Activated T-helper 17 cell treated with anti-CD3 and anti-CD28 coated beads, Interleukin-2, amount 50 U/mL, for 72 hours (primary cell): Measurements from ENCODE around the gene USP46. TPM values are rescaled to one million over a fixed set of nuclear protein-coding genes. Genes with fewer than 3 reads are reported as not detected.

Source experiments
- ATAC-seq: fragments of 150-1000 bp; cut with Tn5 transposase; replicated peaks from 2 replicates; pipeline ENCODE4 v1.10.0; 2021; ENCODE audit warnings: mild to moderate bottlenecking, moderate library complexity
- H3K27ac Mint-ChIP-seq: one replicate; pipeline ENCODE4 v1.8.0; 2022; ENCODE audit warnings: mixed read lengths
- H3K27me3 Mint-ChIP-seq: one replicate; pipeline ENCODE4 v1.8.0; 2022; ENCODE audit warnings: mixed read lengths
- H3K36me3 Mint-ChIP-seq: one replicate; pipeline ENCODE4 v1.8.0; 2022; ENCODE audit warnings: low read depth, mild to moderate bottlenecking, mixed read lengths
- H3K4me1 Mint-ChIP-seq: one replicate; pipeline ENCODE4 v1.8.0; 2022; ENCODE audit warnings: mixed read lengths
- H3K4me3 Mint-ChIP-seq: one replicate; pipeline ENCODE4 v1.8.0; 2022; ENCODE audit warnings: mild to moderate bottlenecking, mixed read lengths
- H3K9me3 Mint-ChIP-seq: one replicate; pipeline ENCODE4 v1.8.0; 2022; ENCODE audit warnings: mixed read lengths
- total RNA-seq, 2 donors: library from RNA; stranded (reverse); gene quantifications; one replicate each; pipeline ENCODE4 v1.2.3, GENCODE V29; 2022

The USP46 gene
- total RNA-seq, 2 donors from 2014 or later, result 8.6 to 10.1 TPM

DNA sequence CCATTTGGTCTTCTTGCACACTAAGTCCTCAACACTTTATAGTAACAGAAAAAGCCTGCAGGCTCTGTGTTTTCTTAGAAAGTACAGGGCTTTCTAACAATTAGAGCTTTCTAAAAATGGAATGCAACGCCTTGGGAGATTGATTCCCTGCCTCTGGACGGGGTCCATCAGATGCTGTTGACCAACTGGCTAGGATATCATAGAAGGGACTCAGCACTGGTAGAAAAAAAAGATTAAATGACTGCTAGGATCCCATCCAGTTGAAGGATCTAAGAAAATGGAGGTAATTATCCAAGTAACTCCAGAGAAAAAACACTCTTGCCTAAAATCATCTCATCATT, 39.5 kb downstream of the USP46 start:
- no peaks in the 10 kb centered on the region for H3K9me3 Mint-ChIP-seq
- peaks cover 30% of the 10 kb centered on the region for H3K4me1 Mint-ChIP-seq
- H3K4me3 Mint-ChIP-seq, result no peak overlapping the region
- no peak for ATAC-seq
- H3K27ac Mint-ChIP-seq, result peak overlapping the region; percentile 24
- H3K36me3 Mint-ChIP-seq, result peaks cover 33% of the 10 kb centered on the region
- H3K27me3 Mint-ChIP-seq, result no peaks in the 10 kb centered on the region

DNA sequence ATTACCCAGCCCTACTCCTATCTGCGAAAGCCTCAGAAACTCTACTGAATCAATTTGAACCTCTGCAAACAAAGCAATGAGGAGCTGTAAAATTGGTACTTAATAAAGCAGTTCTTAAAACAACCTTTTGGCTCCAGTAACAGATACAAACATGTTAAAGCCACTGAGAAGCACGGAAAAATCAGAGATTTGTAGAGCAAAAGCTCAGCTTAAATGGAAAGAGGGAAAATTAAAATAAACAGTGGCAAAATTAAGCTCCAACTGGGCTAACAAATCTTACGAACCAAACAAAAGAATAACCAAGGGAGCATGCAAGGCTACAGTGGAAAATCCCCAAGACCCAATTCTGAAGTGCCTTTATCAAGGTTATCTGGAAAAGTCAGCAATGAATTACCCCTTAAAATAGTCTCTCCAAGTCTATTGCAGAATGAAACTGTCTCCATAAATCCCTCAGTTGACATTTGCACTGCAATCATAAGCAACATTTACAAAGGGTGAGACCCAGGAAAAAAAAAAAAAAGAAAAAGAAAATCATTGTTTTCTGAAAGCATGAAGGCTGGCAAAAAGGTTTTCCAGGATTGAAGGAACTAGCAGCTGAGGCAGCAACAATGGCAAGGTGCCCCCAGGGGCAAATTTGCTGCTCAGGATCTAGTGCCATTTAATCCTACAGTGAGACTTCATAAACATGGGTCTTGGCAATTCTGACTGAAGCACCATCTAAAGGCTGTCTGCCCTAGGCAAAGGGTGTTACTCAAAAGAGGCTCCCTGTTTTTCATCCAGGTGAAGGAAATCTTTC, 40.1 kb downstream of the USP46 start:
- peaks cover 31% of the 10 kb centered on the region for H3K4me1 Mint-ChIP-seq
- no peak overlapping the region for H3K4me3 Mint-ChIP-seq
- no peaks in the 10 kb centered on the region for H3K9me3 Mint-ChIP-seq
- no peaks in the 10 kb centered on the region for H3K27me3 Mint-ChIP-seq
- H3K27ac Mint-ChIP-seq, result no peak overlapping the region
- peaks cover 31% of the 10 kb centered on the region for H3K36me3 Mint-ChIP-seq
- no peak for ATAC-seq

DNA sequence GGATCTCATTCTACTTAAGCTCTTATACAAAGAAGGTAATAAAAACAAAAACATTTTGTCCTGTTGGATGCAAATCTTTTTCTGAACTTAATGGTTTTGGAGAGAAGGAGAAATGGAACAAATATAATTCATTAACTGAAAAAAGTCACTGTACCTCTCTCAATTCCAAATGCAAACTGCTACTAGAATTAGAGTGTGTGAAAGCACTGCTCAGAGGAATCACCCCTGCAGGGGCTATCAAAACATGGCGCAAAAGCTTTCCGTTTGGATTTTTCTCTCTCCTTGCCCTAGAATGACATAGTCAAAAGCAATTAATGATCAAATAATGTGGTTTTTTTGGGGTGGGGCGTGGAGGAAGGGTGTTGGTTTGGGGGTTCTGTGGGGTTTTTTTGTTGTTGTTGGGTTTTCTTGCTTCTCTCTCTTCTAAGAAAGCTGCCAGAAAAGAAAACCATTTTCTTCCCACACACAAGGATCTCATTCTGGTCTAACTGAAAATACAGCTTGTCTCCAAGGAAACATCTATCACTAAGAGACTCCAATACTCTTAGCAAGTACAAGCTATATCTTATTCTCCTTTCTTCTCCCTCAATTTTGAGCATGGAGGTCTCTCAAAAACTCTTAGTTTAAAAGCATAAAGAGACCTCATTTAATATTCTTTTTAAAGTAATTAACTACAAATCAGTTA, 41.6 kb downstream of the USP46 start:
- H3K4me3 Mint-ChIP-seq, result peak overlapping the region; percentile 49
- no peaks in the 10 kb centered on the region for H3K27me3 Mint-ChIP-seq
- ATAC-seq, result peak; percentile 86
- H3K27ac Mint-ChIP-seq, result peak overlapping the region; percentile 82
- H3K4me1 Mint-ChIP-seq, result peaks cover 35% of the 10 kb centered on the region
- H3K9me3 Mint-ChIP-seq, result no peaks in the 10 kb centered on the region
- peaks cover 20% of the 10 kb centered on the region for H3K36me3 Mint-ChIP-seq

DNA sequence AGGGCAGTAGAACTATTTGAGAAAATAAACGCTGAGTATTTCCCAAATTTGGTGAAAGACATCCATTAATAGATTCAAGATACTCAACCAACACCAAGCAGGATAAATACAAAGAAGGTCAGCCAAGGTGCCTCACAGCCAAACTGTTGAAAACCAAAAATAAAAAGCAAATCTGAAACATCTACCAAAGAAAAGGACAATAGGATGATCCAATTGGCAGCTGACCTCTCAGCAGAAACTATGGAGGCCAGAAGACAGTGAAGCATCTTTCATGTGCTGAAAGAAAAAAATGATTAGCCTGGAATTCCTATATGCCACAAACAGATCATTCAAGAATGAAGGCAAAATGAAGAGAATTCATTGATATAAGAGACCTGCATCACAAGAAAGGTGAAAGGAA, 44.9 kb downstream of the USP46 start:
- Mint-ChIP-seq H3K36me3 (peaks cover 35% of the 10 kb centered on the region), H3K4me3 (no peak overlapping the region), H3K4me1 (peaks cover 30% of the 10 kb centered on the region), H3K27me3 (no peaks in the 10 kb centered on the region), H3K9me3 (no peaks in the 10 kb centered on the region), H3K27ac (no peak overlapping the region)
- ATAC-seq, result no peak

DNA sequence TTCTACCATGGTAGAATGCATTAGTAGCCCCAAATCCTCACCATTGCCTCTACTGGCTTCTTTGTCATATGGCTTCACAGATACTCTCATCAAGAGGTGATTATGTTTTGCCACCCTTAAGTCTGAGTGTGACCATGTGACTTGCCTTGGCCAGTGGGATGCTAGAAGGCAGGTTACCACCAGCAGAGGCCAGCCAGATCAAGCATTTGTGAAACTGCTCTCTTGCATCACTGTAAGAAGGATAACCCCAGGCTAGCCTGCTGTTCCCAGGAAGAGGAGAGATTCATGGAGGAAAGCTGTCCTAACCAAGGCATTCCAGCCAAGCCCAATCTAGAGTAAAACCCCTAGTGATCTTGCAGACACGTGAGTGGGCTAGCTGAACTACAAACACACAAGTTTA, 46.8 kb downstream of the USP46 start:
- peaks cover 53% of the 10 kb centered on the region for H3K36me3 Mint-ChIP-seq
- H3K4me3 Mint-ChIP-seq, result no peak overlapping the region
- H3K27me3 Mint-ChIP-seq, result no peaks in the 10 kb centered on the region
- no peaks in the 10 kb centered on the region for H3K9me3 Mint-ChIP-seq
- H3K4me1 Mint-ChIP-seq, result peaks cover 17% of the 10 kb centered on the region
- no peak overlapping the region for H3K27ac Mint-ChIP-seq
- no peak for ATAC-seq

DNA sequence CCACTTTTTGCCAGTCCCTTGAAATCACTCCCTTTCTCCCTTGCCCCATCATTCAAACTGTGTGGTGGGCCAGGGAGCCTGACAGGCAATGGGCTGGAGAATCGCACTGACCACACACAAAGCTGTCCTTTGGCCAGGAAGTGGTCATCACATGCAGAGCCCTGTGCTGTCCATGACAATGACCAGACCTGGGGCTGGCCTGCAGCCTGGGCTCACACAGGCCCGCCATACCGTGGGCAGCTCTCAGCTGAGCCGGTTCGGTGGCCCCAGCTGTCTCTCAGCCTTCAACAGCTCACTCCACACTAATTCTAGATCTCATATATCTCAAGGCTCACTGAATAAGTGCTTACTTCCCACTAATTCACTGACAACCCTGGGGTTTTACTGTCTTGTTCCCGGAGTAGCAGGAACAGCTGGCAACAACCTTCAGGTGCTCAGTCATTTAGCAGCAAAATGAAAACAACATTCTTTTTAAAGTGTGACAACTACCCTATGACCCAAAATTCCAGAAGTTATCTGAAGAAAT, 48.0 kb downstream of the USP46 start:
- Mint-ChIP-seq H3K9me3 (no peaks in the 10 kb centered on the region), H3K27me3 (no peaks in the 10 kb centered on the region), H3K4me1 (peaks cover 17% of the 10 kb centered on the region), H3K4me3 (no peak overlapping the region), H3K36me3 (peaks cover 65% of the 10 kb centered on the region), H3K27ac (no peak overlapping the region)
- no peak for ATAC-seq

DNA sequence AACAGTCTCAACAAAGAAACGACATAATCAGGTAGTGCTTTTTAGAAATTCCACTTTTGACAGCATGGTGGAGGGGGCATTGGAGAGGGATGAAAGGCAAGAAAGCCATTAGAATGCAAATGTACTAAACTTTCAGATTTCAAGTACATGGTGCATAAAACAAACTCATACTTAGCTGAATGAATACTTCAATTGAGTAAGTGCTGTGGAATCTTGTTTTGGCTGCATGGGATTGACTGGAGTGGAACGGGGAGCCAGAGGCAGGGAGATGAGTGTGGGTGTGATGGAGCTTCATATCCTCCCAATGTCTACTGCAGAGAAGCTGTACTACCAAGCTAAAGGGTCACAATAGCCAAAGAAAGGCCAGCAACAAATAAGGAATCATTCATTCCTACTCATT, 52.4 kb downstream of the USP46 start:
- peaks cover 75% of the 10 kb centered on the region for H3K36me3 Mint-ChIP-seq
- H3K4me1 Mint-ChIP-seq, result peaks cover 11% of the 10 kb centered on the region
- no peak for ATAC-seq
- H3K27me3 Mint-ChIP-seq, result no peaks in the 10 kb centered on the region
- no peak overlapping the region for H3K27ac Mint-ChIP-seq
- H3K4me3 Mint-ChIP-seq, result no peak overlapping the region
- H3K9me3 Mint-ChIP-seq, result no peaks in the 10 kb centered on the region

DNA sequence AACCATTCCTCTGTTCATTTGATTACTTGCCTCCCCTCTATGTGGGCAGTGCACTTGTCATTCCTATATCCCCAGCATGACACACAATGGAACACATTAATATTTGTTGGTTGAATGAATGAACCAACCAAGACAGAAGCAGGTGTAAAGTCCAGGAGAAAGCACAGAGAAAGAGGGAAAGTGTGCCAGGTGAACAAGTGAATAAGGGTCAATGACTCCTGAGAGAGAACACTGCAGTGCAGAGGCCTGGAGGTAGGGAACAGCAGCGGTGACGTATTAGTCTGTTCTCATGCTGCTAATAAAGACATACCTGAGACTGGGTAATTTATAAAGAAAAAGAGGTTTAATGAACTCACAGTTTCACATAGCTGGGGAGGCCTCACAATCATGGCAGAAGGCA, 53.1 kb downstream of the USP46 start:
- ATAC-seq, result no peak
- Mint-ChIP-seq H3K27me3 (no peaks in the 10 kb centered on the region), H3K36me3 (peaks cover 75% of the 10 kb centered on the region), H3K4me3 (no peak overlapping the region), H3K9me3 (no peaks in the 10 kb centered on the region), H3K4me1 (peaks cover 11% of the 10 kb centered on the region), H3K27ac (peak overlapping the region; percentile 6)

DNA sequence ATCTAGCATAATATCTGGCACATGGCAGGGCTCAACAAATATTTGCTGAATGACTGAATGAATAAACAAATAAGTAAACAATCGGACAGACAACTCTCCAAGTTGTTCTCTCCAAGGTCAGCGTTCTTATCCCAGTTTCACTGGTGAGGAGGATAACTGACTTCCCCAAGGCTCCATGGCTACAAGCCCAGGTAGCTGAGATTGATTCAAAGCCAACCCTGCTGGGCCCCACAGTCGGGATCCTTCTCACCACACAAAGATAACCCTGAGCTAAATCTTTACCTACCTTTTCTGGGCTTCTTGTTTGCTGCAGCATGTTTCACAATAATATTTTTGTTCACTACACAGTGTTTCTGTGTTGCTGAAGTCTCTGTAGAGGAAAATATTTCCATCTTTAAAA, 54.9 kb downstream of the USP46 start:
- H3K9me3 Mint-ChIP-seq, result no peaks in the 10 kb centered on the region
- peaks cover 66% of the 10 kb centered on the region for H3K36me3 Mint-ChIP-seq
- no peaks in the 10 kb centered on the region for H3K27me3 Mint-ChIP-seq
- H3K4me3 Mint-ChIP-seq, result no peak overlapping the region
- no peak overlapping the region for H3K27ac Mint-ChIP-seq
- peaks cover 6% of the 10 kb centered on the region for H3K4me1 Mint-ChIP-seq
- ATAC-seq, result no peak

DNA sequence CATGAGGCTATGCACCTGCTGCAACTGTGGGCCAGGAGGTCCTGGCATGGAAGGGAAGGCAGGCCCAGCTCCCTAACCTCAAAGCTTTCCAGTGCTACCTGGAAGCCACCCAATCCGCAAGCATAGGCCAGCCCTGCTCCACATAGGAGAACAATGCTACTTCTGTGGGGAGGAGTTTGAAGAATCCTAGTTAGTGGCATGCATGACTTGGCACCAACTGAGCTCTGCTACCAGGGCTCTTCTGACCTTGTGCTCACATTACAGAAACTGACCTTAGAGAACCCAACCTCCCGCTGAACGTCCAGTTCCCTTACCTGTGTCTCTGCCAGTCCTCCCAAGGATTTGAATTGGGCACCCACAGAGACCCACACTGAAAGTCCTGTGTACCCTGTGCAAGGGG, 58.8 kb downstream of the USP46 start:
- Mint-ChIP-seq H3K27me3 (no peaks in the 10 kb centered on the region), H3K4me3 (no peak overlapping the region), H3K4me1 (no peaks in the 10 kb centered on the region), H3K27ac (no peak overlapping the region), H3K9me3 (no peaks in the 10 kb centered on the region), H3K36me3 (peaks cover 67% of the 10 kb centered on the region)
- ATAC-seq, result no peak

DNA sequence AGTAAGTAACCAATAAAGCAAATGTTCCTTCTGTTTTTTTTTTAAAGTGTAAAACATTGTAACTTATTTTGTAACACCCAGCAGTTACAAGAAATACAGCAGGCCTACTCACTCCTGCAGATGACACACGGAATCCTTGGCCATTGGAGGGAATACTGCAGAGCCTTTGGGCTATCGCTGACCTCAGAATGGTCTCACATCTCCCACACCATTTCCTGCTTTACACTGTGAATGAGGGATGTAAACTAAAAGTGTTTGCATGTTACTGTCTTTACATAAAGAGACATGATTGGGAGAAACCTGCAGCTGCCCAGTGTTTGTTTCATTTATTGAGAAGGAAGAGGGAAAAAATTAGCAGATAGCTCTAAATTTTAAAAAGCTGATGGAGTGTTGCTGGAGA, 64.1 kb downstream of the USP46 start:
- H3K36me3 Mint-ChIP-seq, result peaks cover 46% of the 10 kb centered on the region
- ATAC-seq, result no peak
- H3K27me3 Mint-ChIP-seq, result no peaks in the 10 kb centered on the region
- no peak overlapping the region for H3K27ac Mint-ChIP-seq
- H3K9me3 Mint-ChIP-seq, result no peaks in the 10 kb centered on the region
- H3K4me1 Mint-ChIP-seq, result peaks cover 4% of the 10 kb centered on the region
- H3K4me3 Mint-ChIP-seq, result no peak overlapping the region

DNA sequence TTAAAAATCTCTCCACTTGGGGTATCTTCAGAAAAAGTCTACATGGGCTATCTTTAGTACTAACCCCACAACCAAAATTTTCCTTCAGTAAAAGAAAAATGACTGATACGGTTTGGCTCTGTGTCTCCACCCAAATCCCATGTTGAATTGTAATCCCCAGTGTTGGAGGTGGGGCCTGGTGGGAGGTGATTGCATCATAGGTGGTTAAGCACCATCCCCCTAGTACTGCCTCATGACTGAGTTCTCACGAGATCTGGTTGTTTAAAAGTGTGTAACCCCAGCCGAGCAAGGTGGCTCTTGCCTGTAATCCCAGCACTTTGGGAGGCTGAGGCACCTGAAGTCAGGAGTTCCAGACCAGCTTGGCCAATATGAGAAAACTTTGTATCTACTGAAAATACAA, 66.8 kb downstream of the USP46 start:
- ATAC-seq, result no peak
- peaks cover 30% of the 10 kb centered on the region for H3K36me3 Mint-ChIP-seq
- no peak overlapping the region for H3K4me3 Mint-ChIP-seq

DNA sequence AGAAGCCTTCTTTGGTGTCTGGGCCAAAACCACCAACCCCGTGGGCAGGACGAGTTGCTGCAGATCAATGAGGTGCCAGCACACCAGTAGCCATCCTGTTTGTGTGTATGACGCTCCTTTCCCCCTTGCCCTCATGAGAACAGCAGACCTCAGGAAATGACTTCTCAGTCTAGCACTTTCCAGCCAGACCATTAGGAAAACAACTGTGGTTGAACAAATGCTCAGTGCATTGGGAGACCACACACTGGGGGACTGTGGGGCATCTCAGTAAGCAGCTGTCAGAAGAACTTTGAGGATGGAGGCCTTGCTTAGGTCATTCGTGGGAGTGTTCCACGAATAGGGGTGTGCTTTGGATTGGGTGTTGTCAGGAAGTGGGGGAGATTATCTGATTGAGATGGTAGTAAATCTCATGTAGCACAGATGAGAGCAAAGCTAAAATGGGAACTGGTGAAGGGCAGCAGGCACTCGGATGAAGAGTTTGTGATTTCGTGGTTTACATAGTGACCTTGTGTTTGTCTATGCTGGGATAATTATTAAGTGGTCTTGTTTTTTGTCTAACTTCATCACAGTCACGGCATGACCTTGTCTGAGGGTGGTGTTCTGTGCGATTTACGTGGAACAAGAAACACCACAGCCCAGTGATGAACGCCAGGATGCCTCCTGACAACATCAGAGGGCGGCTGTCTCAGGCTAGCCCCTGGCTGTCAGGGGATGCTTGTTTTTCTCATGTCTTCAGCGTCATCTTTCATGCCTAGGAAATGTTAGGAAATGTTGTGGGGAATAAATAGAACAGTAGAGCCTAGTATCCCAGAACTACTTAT, 70.1 kb downstream of the USP46 start:
- no peaks in the 10 kb centered on the region for H3K36me3 Mint-ChIP-seq
- peak overlapping the region; percentile 33 for H3K4me3 Mint-ChIP-seq
- peaks cover 16% of the 10 kb centered on the region for H3K4me1 Mint-ChIP-seq
- H3K27me3 Mint-ChIP-seq, result no peaks in the 10 kb centered on the region
- ATAC-seq, result peak; percentile 92
- H3K27ac Mint-ChIP-seq, result peak overlapping the region; percentile 53
- no peaks in the 10 kb centered on the region for H3K9me3 Mint-ChIP-seq

More for the DNA sequence above, 66.8 kb downstream of the USP46 start:
- Mint-ChIP-seq H3K27ac (no peak overlapping the region), H3K4me1 (peaks cover 16% of the 10 kb centered on the region), H3K27me3 (no peaks in the 10 kb centered on the region), H3K9me3 (no peaks in the 10 kb centered on the region)

DNA sequence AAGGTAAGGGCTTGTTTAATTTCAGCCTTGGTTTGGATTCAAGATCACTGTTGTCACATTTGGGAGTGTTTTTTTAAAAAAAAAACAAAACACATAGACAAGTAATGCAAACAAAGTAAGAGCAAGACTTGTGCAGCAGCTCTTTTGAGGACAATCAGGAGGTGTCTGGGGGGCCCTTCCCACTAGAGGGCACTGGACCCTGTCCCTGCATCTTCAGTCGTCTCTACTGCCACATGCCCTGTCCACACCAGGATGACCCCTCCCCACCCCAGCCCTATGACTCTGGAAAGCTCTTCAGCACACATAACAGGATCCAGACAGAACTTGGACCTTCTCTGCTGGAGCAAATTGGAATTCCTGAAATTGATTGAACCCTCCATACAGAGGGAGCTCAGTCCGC, 71.0 kb downstream of the USP46 start:
- ATAC-seq, result peak; percentile 42
- peak overlapping the region; percentile 53 for H3K27ac Mint-ChIP-seq
- no peaks in the 10 kb centered on the region for H3K9me3 Mint-ChIP-seq
- H3K36me3 Mint-ChIP-seq, result no peaks in the 10 kb centered on the region
- H3K27me3 Mint-ChIP-seq, result no peaks in the 10 kb centered on the region
- peaks cover 16% of the 10 kb centered on the region for H3K4me1 Mint-ChIP-seq
- peak overlapping the region; percentile 33 for H3K4me3 Mint-ChIP-seq
